COLO829 (cell line): ENCODE data around the gene CEP85.
A peak's percentile ranks its signal among the peaks of the same experiment; 100 is the strongest.

Experiments
- DNase-seq: peaks from one replicate; pipeline ENCODE4 v3.0.0; 2012; ENCODE audit warnings: low spot score

Gene CEP85

GRCh38 chr1:26233903-26234643 lies at the start of gene CEP85:
Gene CEP85 (plus strand): TSS chr1:26234200. CDS start chr1:26239784, 5,584 bp downstream.
- peak; percentile 99 for DNase-seq

- DNase-seq: no peak
Observed at GRCh38 chr1:26184883-26185282, 49.1 kb upstream of the CEP85 start.

- DNase-seq: no peak
Observed at GRCh38 chr1:26187882-26188281, 46.1 kb upstream of the CEP85 start.

GRCh38 chr1:26188477-26188876 lies 45.5 kb upstream of the CEP85 start:
- DNase-seq: no peak

GRCh38 chr1:26189331-26189730 lies 44.7 kb upstream of the CEP85 start:
- no peak for DNase-seq

- DNase-seq: no peak
Observed at GRCh38 chr1:26189751-26190275, 44.2 kb upstream of the CEP85 start.

- DNase-seq: peak; percentile 47
Observed at GRCh38 chr1:26190373-26190987, 43.5 kb upstream of the CEP85 start, which contains the start of gene CATSPER4. Gene CATSPER4 (plus strand): TSS chr1:26190602. CDS start chr1:26190628, 26 bp downstream.

GRCh38 chr1:26191739-26192138 lies 42.3 kb upstream of the CEP85 start:
- no peak for DNase-seq

- no peak for DNase-seq
Observed at GRCh38 chr1:26195805-26196204, 38.2 kb upstream of the CEP85 start.

- DNase-seq: no peak
Observed at GRCh38 chr1:26197301-26197700, 36.7 kb upstream of the CEP85 start.

- no peak for DNase-seq
Observed at GRCh38 chr1:26197813-26198212, 36.2 kb upstream of the CEP85 start.

GRCh38 chr1:26200413-26200812 lies 33.6 kb upstream of the CEP85 start:
- no peak for DNase-seq

GRCh38 chr1:26203642-26204318 lies 30.2 kb upstream of the CEP85 start:
- DNase-seq: no peak

GRCh38 chr1:26210147-26210870 lies 23.7 kb upstream of the CEP85 start:
- DNase-seq: no peak

- no peak for DNase-seq
Observed at GRCh38 chr1:26212726-26213125, 21.3 kb upstream of the CEP85 start.

GRCh38 chr1:26213335-26213905 lies 20.6 kb upstream of the CEP85 start:
- no peak for DNase-seq

GRCh38 chr1:26215246-26215645 lies 18.8 kb upstream of the CEP85 start:
- DNase-seq: no peak

- DNase-seq: no peak
Observed at GRCh38 chr1:26218906-26219494, 15.0 kb upstream of the CEP85 start.

GRCh38 chr1:26220199-26220912 lies 13.6 kb upstream of the CEP85 start:
- no peak for DNase-seq

- no peak for DNase-seq
Observed at GRCh38 chr1:26221094-26221493, 12.9 kb upstream of the CEP85 start.

GRCh38 chr1:26224606-26225005 lies 9.4 kb upstream of the CEP85 start:
- no peak for DNase-seq
